HepG2 (cell line): ENCODE data around the gene STIM2. TPM values are rescaled to one million over a fixed set of nuclear protein-coding genes. Genes with fewer than 3 reads are reported as not detected.

ENCODE experiments used
- ATAC-seq: fragments of 200-7000 bp; cut with Tn5 transposase; 3 replicates; pipeline ENCODE4 v1.9.1; 2020; ENCODE audit warnings: mild to moderate bottlenecking, moderate library complexity
- BruUV-seq: library from RNA; stranded (reverse); fragments of 400-500 nt; replicated peaks from 2 replicates; lab custom pipeline; 2021; lab: Mats Ljungman, UMichigan
- CTCF ChIA-PET: fragments of 300-600 bp; formaldehyde crosslinking; extraction: SDS; loops from one replicate; lab custom pipeline; 2021; ENCODE audit warnings: low total read pairs, inconsistent platforms, low intra/inter-chr PET ratio; lab: Yijun Ruan, JAX
- POLR2A ChIA-PET: fragments of 350-600 bp; sonication (Branson Sonifier 250); formaldehyde crosslinking; loops from one replicate; lab custom pipeline; 2020; ENCODE audit warnings: antibody characterized with exemption, inconsistent platforms; lab: Yijun Ruan, JAX
- DNase-seq: peaks from one replicate; pipeline ENCODE4 v3.0.0-alpha.2; 2015; ENCODE audit warnings: low spot score
- FAIRE-seq: peaks from 3 replicates; lab custom pipeline; 2011; peaks lifted over from hg19 to GRCh38; lab: Jason Lieb, UNC
- H2AFZ ChIP-seq: one replicate; pipeline ENCODE4 v1.6.1; 2011; ENCODE audit warnings: low read length, inconsistent platforms
- H3K27ac ChIP-seq: fragments of 300-600 bp; 3 replicates; pipeline ENCODE4 v1.8.0; 2011; ENCODE audit warnings: mixed run types, mild to moderate bottlenecking, mixed read lengths, low read length, inconsistent platforms; ENCODE audit not compliant: insufficient read depth; ENCODE audit errors: extremely low read length
- H3K27me3 ChIP-seq, 2 experiments: fragments of 200-600 bp in 1 of 2; 2 replicates in 1 of 2; 3 replicates in 1 of 2; pipeline versions ENCODE4 v1.6.0 to v1.8.0; 2011; ENCODE audit warnings: low read length in 2 of 2, mild to moderate bottlenecking in 2 of 2, moderate library complexity in 2 of 2, inconsistent platforms in 1 of 2; ENCODE audit not compliant: insufficient read depth in 2 of 2, control insufficient read depth in 1 of 2
- H3K36me3 ChIP-seq, 2 experiments: fragments of 200-600 bp in 1 of 2; replicated peaks in 1 of 2; 2 replicates in 1 of 2; 3 replicates in 1 of 2; pipeline versions ENCODE4 v1.5.1 to v1.8.0; 2011; ENCODE audit warnings: low read length in 2 of 2, inconsistent platforms in 1 of 2; ENCODE audit not compliant: insufficient read depth in 2 of 2, control insufficient read depth in 1 of 2
- H3K4me1 ChIP-seq: 2 replicates; pipeline ENCODE4 v1.5.1; 2012; ENCODE audit warnings: low read length, inconsistent platforms; ENCODE audit not compliant: insufficient read depth
- H3K4me2 ChIP-seq: 2 replicates; pipeline ENCODE4 v1.6.0; 2011; ENCODE audit warnings: low read depth, low read length, inconsistent platforms
- H3K4me3 ChIP-seq, 3 experiments: fragments of 200-600 bp in 1 of 3; sonication (generic), shearing (Covaris generic) in 1 of 3; replicated peaks in 1 of 3; 2 replicates each; pipeline ENCODE4 v1.5.1; 2011 to 2016; ENCODE audit warnings: low read length in 3 of 3, inconsistent platforms in 2 of 3, low read depth in 2 of 3, mild to moderate bottlenecking in 2 of 3, control low read depth in 1 of 3, mixed read lengths in 1 of 3; ENCODE audit not compliant: insufficient read depth in 1 of 3
- H3K79me2 ChIP-seq: one replicate; pipeline ENCODE4 v1.6.1; 2011; ENCODE audit warnings: low read length, inconsistent platforms; ENCODE audit not compliant: insufficient read depth
- H3K9ac ChIP-seq: 2 replicates; pipeline ENCODE4 v1.6.0; 2011; ENCODE audit warnings: mild to moderate bottlenecking, low read depth, low read length, inconsistent platforms; ENCODE audit not compliant: insufficient read depth
- H3K9me3 ChIP-seq: 2 replicates; pipeline ENCODE4 v1.5.1; 2012; ENCODE audit warnings: mild to moderate bottlenecking, low read length
- H4K20me1 ChIP-seq: 2 replicates; pipeline ENCODE4 v1.6.0; 2011; ENCODE audit warnings: inconsistent platforms, mild to moderate bottlenecking, low read length, moderate library complexity; ENCODE audit not compliant: insufficient read depth
- ATAD3A ChIP-seq: sonication (generic); formaldehyde crosslinking; IDR thresholded peaks from 2 replicates; pipeline ENCODE4 v1.4.0; 2020; ENCODE audit warnings: missing genetic modification reagents
- FUBP1 ChIP-seq: sonication (generic); formaldehyde crosslinking; IDR thresholded peaks from 2 replicates; pipeline ENCODE4 v1.5.1; 2020; ENCODE audit warnings: missing genetic modification reagents, mild to moderate bottlenecking, borderline replicate concordance
- HNF4G ChIP-seq, 2 experiments: sonication (generic) in 1 of 2; formaldehyde crosslinking in 1 of 2; IDR thresholded peaks; 2 replicates each; pipeline versions ENCODE4 v1.4.0 to v1.6.1; 2011 to 2020; ENCODE audit warnings: borderline replicate concordance in 2 of 2, low read depth in 2 of 2, mild to moderate bottlenecking in 2 of 2, low read length in 1 of 2, missing genetic modification reagents in 1 of 2, moderate library complexity in 1 of 2
- SKIL ChIP-seq: sonication (generic); formaldehyde crosslinking; IDR thresholded peaks from 2 replicates; pipeline ENCODE4 v1.8.0; 2022; ENCODE audit warnings: missing genetic modification reagents, mild to moderate bottlenecking, moderate library complexity, borderline replicate concordance
- SP1 ChIP-seq, 2 experiments: fragments of 450-650 bp in 1 of 2; sonication (generic) in 1 of 2; formaldehyde crosslinking in 1 of 2; IDR thresholded peaks; 2 replicates each; pipeline versions ENCODE4 v1.4.0 to v1.6.1; 2016 to 2020; ENCODE audit warnings: missing genetic modification reagents in 1 of 2
- TFDP2 ChIP-seq: sonication (generic); formaldehyde crosslinking; IDR thresholded peaks from 2 replicates; pipeline ENCODE4 v1.4.0; 2020; ENCODE audit warnings: missing genetic modification reagents
- TOE1 ChIP-seq: sonication (generic); formaldehyde crosslinking; IDR thresholded peaks from 2 replicates; pipeline ENCODE4 v1.4.0; 2020; ENCODE audit warnings: mild to moderate bottlenecking, missing genetic modification reagents
- ZNF263 ChIP-seq: sonication (generic); formaldehyde crosslinking; IDR thresholded peaks from 2 replicates; pipeline ENCODE4 v1.4.0; 2020; ENCODE audit warnings: missing genetic modification reagents
- ZNF282 ChIP-seq: fragments of 450-650 bp; IDR thresholded peaks from 2 replicates; pipeline ENCODE4 v1.6.1; 2018; ENCODE audit not compliant: partially characterized antibody
- ZNF569 ChIP-seq: sonication (generic); formaldehyde crosslinking; IDR thresholded peaks from 2 replicates; pipeline ENCODE4 v1.5.0; 2020; ENCODE audit warnings: mild to moderate bottlenecking, missing genetic modification reagents, moderate library complexity, borderline replicate concordance
- ZNF709 ChIP-seq: sonication (generic); formaldehyde crosslinking; IDR thresholded peaks from 2 replicates; pipeline ENCODE4 v1.5.0; 2020; ENCODE audit warnings: mild to moderate bottlenecking, missing genetic modification reagents
- ZNF710 ChIP-seq: sonication (generic); formaldehyde crosslinking; IDR thresholded peaks from 2 replicates; pipeline ENCODE4 v1.5.0; 2020; ENCODE audit warnings: mild to moderate bottlenecking, missing genetic modification reagents, borderline replicate concordance
- WGBS: methylation state at CpG from one replicate; pipeline ENCODE4 v1.1.6; 2017; ENCODE audit warnings: low lambda C conversion rate; 5-methylcytosine and 5-hydroxymethylcytosine counted together
- in situ Hi-C: cut with HindIII; loops from 2 replicates; pipeline ENCODE4 v1.10.0; 2017; ENCODE audit warnings: low pct_unique_long_range_greater_than_20kb; ENCODE audit not compliant: extremely low pct_ligation_motif_present
- intact Hi-C: fragments of 100-400 bp; cut with micrococcal nuclease; formaldehyde crosslinking; loops from one replicate; pipeline ENCODE4 v1.10.0; 2022; ENCODE audit not compliant: unreplicated experiment
- polyA plus RNA-seq, 8 experiments: library from polyadenylated mRNA; depleted of rRNA in 3 of 8; stranded (reverse) in 7 of 8; unstranded in 1 of 8; fragments of >200 nt; fragmentation: Illumina TruSeq in 4 of 8; extraction: Trizol in 4 of 8; gene quantifications; 2 replicates each; pipeline versions ENCODE4 v1.2.1 to v1.2.3, GENCODE V29; 2011 to 2016; ENCODE audit warnings: low read depth in 4 of 8, missing spikeins in 1 of 8, mixed read lengths in 1 of 8; ENCODE audit not compliant: insufficient read depth in 1 of 8
- total RNA-seq, 5 experiments: library from RNA; depleted of rRNA; stranded (reverse); fragments of >200 nt; fragmentation: Illumina TruSeq; extraction: Trizol; gene quantifications; 2 replicates each; pipeline ENCODE4 v1.2.3, GENCODE V29; 2016; ENCODE audit warnings: low read depth in 1 of 5
- TF ChIP-seq, protein P1 (sequence below): sonication (generic); formaldehyde crosslinking; conservative IDR thresholded peaks from 2 replicates; pipeline ENCODE4 v1.8.0; 2022; ENCODE audit warnings: mild to moderate bottlenecking, moderate library complexity, missing genetic modification reagents

STIM2 gene
- total and polyA plus RNA-seq, 2 of the 13 experiments (the other 11 are each of a cell fraction or from before 2014, with no cell fraction given), result 19.3 to 19.4 TPM

DNA sequence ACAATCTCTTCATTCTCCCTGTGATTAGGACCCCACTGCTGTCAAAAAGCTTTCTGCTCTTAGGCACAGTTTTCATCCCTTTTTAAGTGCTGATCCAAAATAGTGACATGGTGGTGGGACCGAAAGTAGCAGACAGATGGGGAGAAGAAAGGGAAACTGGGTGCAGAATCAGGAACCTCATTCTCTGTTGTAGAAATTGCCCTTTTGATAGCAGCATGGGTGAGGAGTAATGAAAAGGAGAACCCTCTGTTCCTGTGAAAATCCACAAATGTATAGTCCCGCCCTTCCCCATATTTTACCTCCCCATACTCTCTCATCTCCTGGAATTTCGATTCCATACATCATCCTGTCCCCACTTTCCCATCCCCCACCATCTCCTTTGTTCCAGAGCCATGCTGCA, 126.5 kb downstream of the STIM2 start (continued):
- TF ChIP-seq ZNF710 (CRISPR knock-in tag) (no peak), TOE1 (CRISPR knock-in tag) (no peak)
- TF ChIP-seq, all 625 proteins: peak for 0

DNA sequence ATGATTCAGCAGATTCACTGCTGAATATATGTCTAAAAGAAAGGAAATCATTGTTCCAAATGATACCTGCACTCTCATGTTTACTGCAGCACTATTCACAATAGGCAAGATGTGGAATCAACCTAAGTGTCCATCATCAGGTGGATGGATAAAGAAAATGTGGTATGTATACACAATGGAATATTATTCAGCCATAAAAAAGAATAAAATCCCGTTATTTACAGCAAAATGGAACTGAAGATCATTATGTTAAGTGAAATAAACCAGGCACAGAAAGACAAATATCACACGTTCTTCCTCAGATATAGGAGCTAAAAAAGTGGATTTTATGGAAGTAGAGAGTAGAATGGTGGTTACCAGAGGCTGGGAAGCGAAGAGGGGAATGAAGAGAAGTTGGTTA, 130.4 kb downstream of the STIM2 start:
- intact Hi-C loops (no loop called here), in situ Hi-C loops (no loop called here)
- Histone ChIP-seq H3K27me3 (no peaks in the 10 kb centered on the region), H3K36me3 (0 out of 5 replicates have a peak, but pooled peaks cover 0 to 3% of the 10 kb centered on the region in 2 experiments), H3K79me2 (no peaks in the 10 kb centered on the region), H3K4me3 (no peak overlapping the region), H2AFZ (no peak overlapping the region), H4K20me1 (no peaks in the 10 kb centered on the region), H3K9ac (no peak overlapping the region), H3K9me3 (no peaks in the 10 kb centered on the region), H3K4me2 (no peak overlapping the region), H3K4me1 (0 out of 2 replicates have a peak, but pooled peaks cover 6% of the 10 kb centered on the region), H3K27ac (no peak overlapping the region)
- ATAC-seq (no peak), FAIRE-seq (no peak), DNase-seq (no peak)
- 86% methylated on average over 3 of the region's 3 CpGs for WGBS
- ChIA-PET POLR2A (no interaction called here), CTCF (no interaction called here)
- BruUV-seq, result no TSS peak
- TF ChIP-seq FUBP1 (CRISPR knock-in tag), result no peak
- TF ChIP-seq TFDP2 (CRISPR knock-in tag), result no peak
- TF ChIP-seq ZNF263 (CRISPR knock-in tag), result no peak
- TF ChIP-seq, protein P1, sequence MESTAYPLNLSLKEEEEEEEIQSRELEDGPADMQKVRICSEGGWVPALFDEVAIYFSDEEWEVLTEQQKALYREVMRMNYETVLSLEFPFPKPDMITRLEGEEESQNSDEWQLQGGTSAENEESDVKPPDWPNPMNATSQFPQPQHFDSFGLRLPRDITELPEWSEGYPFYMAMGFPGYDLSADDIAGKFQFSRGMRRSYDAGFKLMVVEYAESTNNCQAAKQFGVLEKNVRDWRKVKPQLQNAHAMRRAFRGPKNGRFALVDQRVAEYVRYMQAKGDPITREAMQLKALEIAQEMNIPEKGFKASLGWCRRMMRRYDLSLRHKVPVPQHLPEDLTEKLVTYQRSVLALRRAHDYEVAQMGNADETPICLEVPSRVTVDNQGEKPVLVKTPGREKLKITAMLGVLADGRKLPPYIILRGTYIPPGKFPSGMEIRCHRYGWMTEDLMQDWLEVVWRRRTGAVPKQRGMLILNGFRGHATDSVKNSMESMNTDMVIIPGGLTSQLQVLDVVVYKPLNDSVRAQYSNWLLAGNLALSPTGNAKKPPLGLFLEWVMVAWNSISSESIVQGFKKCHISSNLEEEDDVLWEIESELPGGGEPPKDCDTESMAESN (CRISPR knock-in tag), result no peak
- no peak for TF ChIP-seq HNF4G (IDR thresholded peaks at IDR 0.05; ENCODE audit: borderline replicate concordance, low read depth, low read length)
- TF ChIP-seq HNF4G (CRISPR knock-in tag; IDR thresholded peaks at IDR 0.05; ENCODE audit: borderline replicate concordance, low read depth), result no peak
- TF ChIP-seq SP1 (IDR thresholded peaks at IDR 0.05), result no peak
- TF ChIP-seq SP1 (CRISPR knock-in tag; IDR thresholded peaks at IDR 0.05), result no peak
- no peak for TF ChIP-seq ZNF569 (CRISPR knock-in tag)
- no peak for TF ChIP-seq SKIL (CRISPR knock-in tag)
- no peak for TF ChIP-seq ZNF709
- TF ChIP-seq ZNF282, result no peak
- no peak for TF ChIP-seq ATAD3A (CRISPR knock-in tag)
